KG1 (cell line): ENCODE data around the gene PLET1.
"Not testable (repeated sequence)": the region's sequence is repeated elsewhere in the genome, so short reads cannot be mapped to it uniquely, and the experiment has no call there.

Experiments
- DNase-seq: peaks from one replicate; lab custom pipeline; 2025; lab: John Stamatoyannopoulos, UW

Gene PLET1

DNA sequence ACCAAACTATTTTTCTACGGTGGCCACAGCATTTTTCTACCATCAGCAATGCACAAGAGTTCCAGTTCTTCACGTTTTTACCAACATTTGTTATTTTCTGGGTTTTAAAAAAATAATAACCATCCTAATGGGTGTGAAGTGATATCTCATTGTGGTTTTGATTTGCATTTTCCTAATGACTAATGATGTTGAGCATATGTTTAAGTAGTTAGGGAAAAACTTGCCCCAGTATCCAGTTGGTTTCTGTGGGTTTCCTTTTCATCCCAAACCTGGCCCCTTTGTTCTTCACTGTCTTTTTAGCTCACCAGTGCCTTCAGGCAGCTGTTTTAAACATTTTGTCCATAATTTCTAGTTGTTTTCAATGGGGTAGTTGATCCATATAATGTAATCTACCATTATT is 49.1 kb downstream of the PLET1 start:
- peak; percentile 38 for DNase-seq

GRCh38 chr11:112210890-112211289 is 49.8 kb downstream of the PLET1 start:
- no peak for DNase-seq

- DNase-seq = no peak
Measured at GRCh38 chr11:112206071-112206470, 54.6 kb downstream of the PLET1 start.

- peak; percentile 40 for DNase-seq
Measured at GRCh38 chr11:112200252-112200651, 60.4 kb downstream of the PLET1 start.

- DNase-seq = not testable (repeated sequence)
Measured at GRCh38 chr11:112199101-112199500, 61.6 kb downstream of the PLET1 start.
